ENCODE measurements around the gene HCN1.

GRCh38 chr5:45684118-45684517 is 12.1 kb downstream of the HCN1 start:
- TF ChIP-seq CTCF (IDR thresholded peaks at IDR 0.05): no peak
- TF ChIP-seq POLR2A (IDR thresholded peaks at IDR 0.05): no peak
- no peak for TF ChIP-seq POLR2AphosphoS5 (IDR thresholded peaks at IDR 0.05)

All from sigmoid colon (tissue), 4 donors.